Measurements from ENCODE around the gene ABCA5.
"Not testable (repeated sequence)": the region's sequence is repeated elsewhere in the genome, so short reads cannot be mapped to it uniquely, and the experiment has no call there.

Gene ABCA5

GRCh38 chr17:69331756-69332155, 4.8 kb upstream of the ABCA5 start:
- no peak for DNase-seq (ENCODE audit: low read depth in 2 of 2)

GRCh38 chr17:69326377-69327059, 415 bp downstream of the ABCA5 start:
- no peak for DNase-seq (ENCODE audit: low read depth in 2 of 2)

- DNase-seq (ENCODE audit: low read depth in 2 of 2) = no peak
These were observed 1.2 kb downstream of the ABCA5 start for GRCh38 chr17:69325518-69326376.

GRCh38 chr17:69323806-69324205, 3.1 kb downstream of the ABCA5 start:
- DNase-seq (ENCODE audit: low read depth in 2 of 2) = no peak

- DNase-seq (ENCODE audit: low read depth in 2 of 2) = no peak
These were observed 6.1 kb downstream of the ABCA5 start for GRCh38 chr17:69320908-69321238.

GRCh38 chr17:69320210-69320907, 6.6 kb downstream of the ABCA5 start:
- no peak for DNase-seq (ENCODE audit: low read depth in 2 of 2)

- DNase-seq (ENCODE audit: low read depth in 2 of 2) = no peak
These were observed 9.3 kb downstream of the ABCA5 start for GRCh38 chr17:69317625-69318024.

GRCh38 chr17:69314246-69315065, 12.5 kb downstream of the ABCA5 start:
- DNase-seq (ENCODE audit: low read depth in 2 of 2) = no peak

- no peak for DNase-seq (ENCODE audit: low read depth in 2 of 2)
These were observed 21.8 kb downstream of the ABCA5 start for GRCh38 chr17:69305177-69305576.

- DNase-seq (ENCODE audit: low read depth in 2 of 2) = no peak
These were observed 24.3 kb downstream of the ABCA5 start for GRCh38 chr17:69302682-69303081.

GRCh38 chr17:69300222-69300621, 26.7 kb downstream of the ABCA5 start:
- no peak for DNase-seq (ENCODE audit: low read depth in 2 of 2)

- not testable (repeated sequence) for DNase-seq (ENCODE audit: low read depth in 2 of 2)
These were observed 28.7 kb downstream of the ABCA5 start for GRCh38 chr17:69298120-69298722.

GRCh38 chr17:69287168-69287567, 39.8 kb downstream of the ABCA5 start:
- DNase-seq (ENCODE audit: low read depth in 2 of 2) = no peak

GRCh38 chr17:69286257-69286656, 40.7 kb downstream of the ABCA5 start:
- DNase-seq (ENCODE audit: low read depth in 2 of 2) = no peak

GRCh38 chr17:69284646-69285045, 42.3 kb downstream of the ABCA5 start:
- no peak for DNase-seq (ENCODE audit: low read depth in 2 of 2)

GRCh38 chr17:69282002-69282401, 44.9 kb downstream of the ABCA5 start:
- DNase-seq (ENCODE audit: low read depth in 2 of 2) = no peak

- not testable (repeated sequence) for DNase-seq (ENCODE audit: low read depth in 2 of 2)
These were observed 50.7 kb downstream of the ABCA5 start for GRCh38 chr17:69276279-69276678.

GRCh38 chr17:69275751-69276150, 51.2 kb downstream of the ABCA5 start:
- DNase-seq (ENCODE audit: low read depth in 2 of 2) = no peak

GRCh38 chr17:69271023-69271422, 55.9 kb downstream of the ABCA5 start:
- no peak for DNase-seq (ENCODE audit: low read depth in 2 of 2)

GRCh38 chr17:69269131-69269998, 57.6 kb downstream of the ABCA5 start:
- DNase-seq (ENCODE audit: low read depth in 2 of 2) = no peak

All from stimulated activated CD8-positive, alpha-beta memory T cell treated with anti-CD3 and anti-CD28 coated beads, Interleukin-7, amount 100 ng/mL, for 1 hour (primary cell).